ENCODE results near the gene PEF1.

Gene PEF1

DNA sequence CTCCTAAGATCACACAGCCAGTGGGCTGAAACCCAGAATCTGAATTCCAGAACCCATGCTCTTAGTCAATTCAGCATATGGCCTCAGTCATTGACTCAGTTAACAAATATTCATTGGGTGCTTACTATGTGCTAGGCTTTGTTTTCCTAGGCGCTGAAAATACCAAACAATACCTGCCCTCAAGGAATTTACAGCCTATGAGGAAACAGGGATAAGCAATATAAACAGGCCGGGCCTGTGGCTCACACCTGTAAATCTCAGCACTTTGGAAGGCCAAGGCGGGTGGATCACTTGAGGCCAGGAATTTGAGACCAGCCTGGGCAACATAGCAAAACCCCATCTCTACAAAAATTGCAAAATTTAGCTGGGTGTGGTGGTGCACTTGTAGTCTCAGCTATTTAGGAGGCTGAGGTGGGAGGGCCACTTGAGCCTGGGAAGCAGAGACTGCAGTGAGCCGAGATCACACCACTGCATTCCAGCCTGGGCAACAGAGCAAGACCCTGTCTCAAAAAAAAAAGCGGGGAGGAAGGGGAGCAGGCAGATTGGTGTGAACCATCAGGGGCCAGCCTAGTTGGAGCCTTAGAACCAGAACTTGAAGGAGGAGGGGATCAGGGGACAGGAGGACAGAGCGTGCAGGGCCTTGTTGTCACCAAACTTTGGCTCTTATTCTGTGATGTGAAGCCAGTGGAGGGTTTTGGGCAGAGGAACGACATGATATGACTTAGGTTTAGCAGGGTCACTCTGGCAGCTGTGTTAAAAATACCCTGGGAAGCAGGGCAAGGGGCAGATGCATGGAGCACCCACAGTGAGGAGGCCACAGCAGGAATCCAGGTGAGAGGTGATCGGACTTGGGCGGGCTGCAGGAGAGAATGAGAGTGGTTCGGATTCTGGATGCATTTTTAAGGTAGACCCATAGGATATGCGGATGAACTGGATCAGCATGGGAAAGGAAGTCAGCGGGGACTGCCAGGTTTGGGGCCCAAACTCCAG, 62.6 kb downstream of the PEF1 start:
- peaks cover 35 to 46% (median 44%) of the 10 kb centered on the region in 3 donors for H3K36me3 ChIP-seq
- peak overlapping the region; percentile 72 to 81 for H3K4me3 ChIP-seq
- intact Hi-C loops (cut with DNase I; ENCODE audit: low total_unique reads), result no loop called here
- H3K27ac ChIP-seq, result peak overlapping the region; percentile 87 to 91
- no peaks in the 10 kb centered on the region for H3K9me3 ChIP-seq
- no peak for TF ChIP-seq CTCF (IDR thresholded peaks at IDR 0.05)
- H3K27me3 ChIP-seq, result no peaks in the 10 kb centered on the region
- no peak for DNase-seq
- peaks cover 0 to 81% (median 71%) of the 10 kb centered on the region in 4 donors for H3K4me1 ChIP-seq

DNA sequence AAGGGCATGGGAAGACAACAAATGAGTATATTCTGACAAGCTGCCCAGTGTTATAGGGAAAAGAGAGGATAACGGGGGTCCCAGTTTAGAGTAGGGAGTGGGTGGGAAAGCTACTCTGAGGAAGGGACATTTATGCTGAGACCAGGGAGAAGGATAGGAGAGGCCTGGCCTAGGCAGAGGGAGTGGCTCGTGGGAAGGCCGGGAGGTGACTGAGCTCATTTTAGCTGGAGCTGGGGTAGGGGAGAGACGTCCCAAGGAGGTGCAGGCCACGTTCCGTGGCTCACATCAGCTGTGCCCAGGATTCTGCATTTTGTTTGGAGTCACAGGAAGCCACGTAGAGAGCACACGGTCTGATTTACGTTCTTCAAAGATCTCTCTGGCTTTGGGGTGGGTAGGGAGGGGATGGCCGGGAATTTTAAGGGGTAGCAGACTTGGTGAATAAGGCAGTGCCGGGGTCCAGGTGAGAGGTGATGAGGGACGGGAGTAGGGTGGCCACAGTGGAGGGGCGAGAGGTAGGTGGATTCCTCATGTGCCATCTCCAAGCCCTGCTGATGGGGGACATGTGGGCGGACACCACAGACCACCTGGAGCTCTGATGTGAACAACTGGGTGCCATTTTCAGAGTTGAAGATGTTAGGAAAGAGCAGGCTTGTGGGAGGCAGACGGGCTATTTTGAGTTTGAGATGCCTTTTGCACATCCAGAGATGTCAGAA, 63.6 kb downstream of the PEF1 start:
- intact Hi-C loops (cut with DNase I; ENCODE audit: low total_unique reads), result no loop called here
- H3K9me3 ChIP-seq, result no peaks in the 10 kb centered on the region
- peak overlapping the region; percentile 72 to 81 for H3K4me3 ChIP-seq
- DNase-seq, result no peak
- H3K4me1 ChIP-seq, result peaks cover 0 to 72% (median 62%) of the 10 kb centered on the region in 4 donors
- H3K27me3 ChIP-seq, result no peaks in the 10 kb centered on the region
- no peak for TF ChIP-seq CTCF (IDR thresholded peaks at IDR 0.05)
- peak overlapping the region; percentile 87 to 91 for H3K27ac ChIP-seq
- H3K36me3 ChIP-seq, result peaks cover 29 to 36% (median 33%) of the 10 kb centered on the region in 3 donors

DNA sequence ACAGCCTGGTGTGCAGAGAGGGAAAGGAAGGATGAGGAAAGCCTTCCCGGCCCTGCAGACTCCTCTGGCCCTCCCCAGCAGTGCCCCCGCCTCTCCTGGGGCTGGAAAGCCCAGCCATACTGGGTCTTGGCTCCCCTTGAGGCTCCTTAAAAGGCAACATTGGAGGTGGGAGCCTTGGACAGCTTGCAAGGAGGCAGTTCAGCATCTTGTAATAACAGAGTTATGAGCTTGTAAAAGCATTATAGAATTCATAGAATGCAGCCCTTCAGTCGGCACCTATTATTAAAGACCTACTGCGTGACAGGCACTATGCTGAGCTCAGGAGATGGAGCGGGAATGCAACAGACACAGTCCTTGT, 64.2 kb downstream of the PEF1 start:
- peaks cover 0 to 72% (median 62%) of the 10 kb centered on the region in 4 donors for H3K4me1 ChIP-seq

More for the DNA sequence above, 64.2 kb downstream of the PEF1 start:
- H3K9me3 ChIP-seq, result no peaks in the 10 kb centered on the region
- no peaks in the 10 kb centered on the region for H3K27me3 ChIP-seq
- H3K4me3 ChIP-seq, result peak overlapping the region; percentile 72 to 81
- H3K36me3 ChIP-seq, result peaks cover 23 to 30% (median 28%) of the 10 kb centered on the region in 3 donors
- DNase-seq, result peak in 1 of 2 donors; percentile 93
- intact Hi-C loops (cut with DNase I; ENCODE audit: low total_unique reads), result no loop called here
- TF ChIP-seq CTCF (IDR thresholded peaks at IDR 0.05), result no peak
- peak overlapping the region; percentile 87 to 91 for H3K27ac ChIP-seq
